Muscle of leg (tissue), 11 donors: ENCODE results near the gene FREM2. TPM values are rescaled to one million over a fixed set of nuclear protein-coding genes. Genes with fewer than 3 reads are reported as not detected.

ENCODE experiments used
- DNase-seq: peaks from one replicate; pipeline ENCODE4 v3.0.0; 2013
- H3K27ac ChIP-seq: one replicate; pipeline ENCODE4 v1.5.1; 2013; ENCODE audit warnings: mild to moderate bottlenecking, low read length, control low read depth
- H3K27me3 ChIP-seq: one replicate; pipeline ENCODE4 v1.6.1; 2013; ENCODE audit warnings: low read length; ENCODE audit not compliant: control insufficient read depth, insufficient read depth
- H3K36me3 ChIP-seq: one replicate; pipeline ENCODE4 v1.6.1; 2013; ENCODE audit warnings: low read length; ENCODE audit not compliant: control insufficient read depth, insufficient read depth
- H3K4me1 ChIP-seq: one replicate; pipeline ENCODE4 v1.6.1; 2013; ENCODE audit warnings: low read length; ENCODE audit not compliant: control insufficient read depth, insufficient read depth
- H3K4me3 ChIP-seq: one replicate; pipeline ENCODE4 v1.5.1; 2013; ENCODE audit warnings: low read length, control low read depth
- H3K9me3 ChIP-seq: replicated peaks from 2 replicates; pipeline ENCODE4 v1.6.1; 2013; ENCODE audit warnings: low read depth, low read length; ENCODE audit not compliant: control insufficient read depth
- WGBS: methylation state at CpG from one replicate; pipeline ENCODE4 v1.1.5; 2013; ENCODE audit warnings: missing lambda C conversion rate; ENCODE audit not compliant: insufficient coverage; 5-methylcytosine and 5-hydroxymethylcytosine counted together
- polyA plus RNA-seq, 8 donors: library from polyadenylated mRNA; unstranded; fragments of 120-200 nt; gene quantifications; one replicate each; pipeline versions ENCODE4 v1.2.1 to v1.2.3, GENCODE V29; 2013; ENCODE audit warnings: inconsistent platforms in 1 of 8, low replicate concordance in 1 of 8; ENCODE audit not compliant: insufficient read length in 8 of 8, insufficient read depth in 1 of 8
- total RNA-seq: library from RNA; stranded (reverse); fragments of 120-200 nt; gene quantifications from one replicate; pipeline ENCODE4 v1.2.4, GENCODE V29; 2013

The FREM2 gene
- total and polyA plus RNA-seq, 9 donors: 4.0 to 18.0 (median 8.5) TPM

DNA sequence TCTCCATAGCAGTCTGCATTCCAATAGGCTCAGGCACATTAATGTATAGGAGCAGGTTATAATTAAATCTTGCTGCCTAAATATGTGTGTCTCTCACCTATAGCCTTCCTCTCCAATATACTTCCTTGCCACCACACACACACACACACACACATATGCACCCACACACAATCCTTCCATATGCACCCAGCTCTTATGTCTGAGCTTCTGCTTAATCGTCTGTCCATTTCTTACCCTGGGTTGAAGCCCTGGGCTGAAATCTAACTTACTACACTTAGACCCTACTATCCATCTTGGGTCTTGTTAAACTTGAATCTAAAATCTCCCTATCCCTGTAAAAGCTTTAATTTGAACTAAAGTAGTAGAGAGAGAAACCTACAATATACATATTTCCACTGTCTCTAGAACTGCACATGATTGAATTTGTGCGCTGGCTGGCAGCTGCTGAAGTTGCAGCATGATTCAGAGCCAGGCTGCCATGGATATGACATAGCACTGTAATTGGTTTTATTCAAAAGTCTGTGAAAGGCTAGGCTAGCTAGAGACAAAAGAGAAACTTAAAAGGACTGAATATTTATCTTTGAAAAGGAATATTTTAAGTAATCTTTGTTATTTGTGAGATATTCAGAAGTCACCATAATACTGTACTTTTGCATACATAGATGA lies 25.7 kb upstream of the FREM2 start:
- H3K9me3 ChIP-seq: no peaks in the 10 kb centered on the region
- WGBS: no CpG with 5 or more reads among the region's 2 CpGs
- no peak overlapping the region for H3K27ac ChIP-seq
- H3K36me3 ChIP-seq: no peaks in the 10 kb centered on the region
- no peaks in the 10 kb centered on the region for H3K4me1 ChIP-seq
- no peak overlapping the region for H3K4me3 ChIP-seq
- no peaks in the 10 kb centered on the region for H3K27me3 ChIP-seq
- peak; percentile 32 for DNase-seq

DNA sequence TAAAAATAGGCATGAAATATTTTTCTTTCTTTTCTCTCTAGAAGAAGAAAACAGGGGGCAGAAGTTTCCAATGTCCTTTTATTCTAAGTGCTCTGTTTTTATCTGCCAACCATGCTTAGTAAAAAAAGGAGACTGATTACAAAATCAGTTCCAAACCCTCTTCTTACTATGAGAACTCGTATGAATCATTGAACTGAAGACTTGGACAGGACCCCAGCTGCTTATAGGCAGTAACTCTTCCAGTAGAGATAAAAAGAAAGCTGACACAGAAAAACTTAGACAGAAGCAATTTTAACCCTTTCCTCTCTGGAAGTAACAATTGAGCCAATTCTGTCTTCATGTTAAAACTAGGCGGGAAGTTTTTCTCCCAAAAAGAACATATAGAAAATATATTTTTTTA lies 24.5 kb upstream of the FREM2 start:
- WGBS: no CpG with 5 or more reads among the region's 2 CpGs
- no peaks in the 10 kb centered on the region for H3K27me3 ChIP-seq
- no peaks in the 10 kb centered on the region for H3K9me3 ChIP-seq
- DNase-seq: peak; percentile 77
- H3K27ac ChIP-seq: no peak overlapping the region
- H3K4me3 ChIP-seq: no peak overlapping the region
- H3K4me1 ChIP-seq: no peaks in the 10 kb centered on the region
- H3K36me3 ChIP-seq: no peaks in the 10 kb centered on the region

DNA sequence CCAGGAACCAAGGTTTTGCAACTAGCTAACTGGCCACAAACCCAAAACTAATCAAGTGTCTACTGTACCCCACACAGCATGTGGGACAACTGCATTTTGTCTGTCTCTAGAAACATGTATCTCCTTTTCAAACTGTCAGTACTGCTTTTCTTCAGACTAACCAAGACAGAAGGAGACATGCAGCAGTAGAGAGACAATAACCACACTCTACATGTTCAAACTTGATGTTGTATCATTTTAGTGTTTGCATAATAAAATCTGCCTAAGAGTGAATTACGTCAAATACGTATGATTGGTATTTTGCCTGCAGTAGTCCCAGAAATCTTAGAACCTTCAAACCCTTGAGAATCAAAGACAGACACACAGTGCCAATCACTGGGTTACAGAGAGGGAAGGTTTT lies 22.0 kb upstream of the FREM2 start:
- no CpG with 5 or more reads among the region's 2 CpGs for WGBS
- Histone ChIP-seq H3K27me3 (no peaks in the 10 kb centered on the region), H3K4me1 (no peaks in the 10 kb centered on the region), H3K9me3 (no peaks in the 10 kb centered on the region), H3K27ac (no peak overlapping the region), H3K36me3 (no peaks in the 10 kb centered on the region), H3K4me3 (no peak overlapping the region)
- no peak for DNase-seq

DNA sequence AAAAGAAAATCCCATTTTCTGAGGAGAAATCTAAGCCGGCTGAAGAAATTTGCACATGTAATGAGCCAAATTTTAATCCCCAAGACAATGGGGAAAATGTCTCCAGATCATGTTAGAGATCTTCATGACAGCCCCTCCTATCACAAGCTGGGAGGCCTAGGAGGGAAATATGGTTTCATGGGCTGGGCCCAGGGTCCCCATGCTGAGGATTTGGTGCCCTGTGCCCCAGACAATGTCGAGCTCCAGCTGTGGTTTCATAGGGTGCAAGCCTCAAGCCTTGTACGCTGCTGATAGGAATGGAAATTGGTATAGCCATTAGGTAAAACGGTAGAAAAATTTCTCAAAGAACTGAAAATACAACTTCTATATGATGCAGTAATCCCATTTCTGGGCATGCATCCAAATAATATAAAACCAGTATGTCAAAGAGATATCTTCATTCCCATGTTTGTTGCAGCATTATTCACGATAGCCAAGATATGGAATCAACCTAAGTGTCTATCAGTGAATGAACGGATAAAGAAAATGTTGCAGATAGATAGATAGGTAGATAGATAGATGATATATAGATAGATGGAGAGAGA lies 19.3 kb upstream of the FREM2 start:
- no peak overlapping the region for H3K4me3 ChIP-seq
- no peak overlapping the region for H3K27ac ChIP-seq
- H3K27me3 ChIP-seq: no peaks in the 10 kb centered on the region
- H3K9me3 ChIP-seq: no peaks in the 10 kb centered on the region
- DNase-seq: no peak
- H3K4me1 ChIP-seq: no peaks in the 10 kb centered on the region
- WGBS: no CpG with 5 or more reads among the region's 6 CpGs
- H3K36me3 ChIP-seq: no peaks in the 10 kb centered on the region

DNA sequence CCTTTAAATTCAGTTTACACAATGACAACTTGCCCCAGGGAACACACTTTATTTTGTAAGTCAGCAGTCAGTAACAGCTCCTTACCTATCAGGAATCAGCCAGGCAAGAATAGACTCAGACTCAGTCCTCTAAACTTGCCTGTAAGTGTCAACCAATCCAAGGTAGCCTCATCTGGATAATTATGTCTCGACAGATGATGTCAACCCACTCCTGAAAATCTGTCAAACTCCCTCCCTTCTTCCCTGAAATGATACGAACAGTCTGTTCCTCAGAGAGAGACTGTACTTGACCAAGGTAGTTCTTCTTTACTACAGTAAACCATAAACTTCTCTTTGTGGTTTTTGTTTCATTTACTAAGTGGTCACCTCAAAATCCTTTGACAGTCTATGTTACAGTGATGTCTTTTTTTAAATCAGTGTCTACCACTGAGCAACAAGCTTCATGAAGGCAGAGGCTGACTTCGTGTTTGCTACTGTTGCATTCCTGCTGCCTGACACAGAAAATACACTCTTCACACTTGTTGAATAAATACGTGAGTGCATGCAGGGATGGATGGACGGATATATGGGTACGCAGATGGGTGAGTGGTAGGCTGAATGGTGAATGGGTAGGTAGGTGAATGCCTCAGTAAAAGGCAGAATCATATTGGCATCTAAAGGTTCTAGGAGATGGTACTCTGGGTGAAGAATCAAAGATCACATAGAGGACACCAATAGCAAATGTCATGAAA lies 17.5 kb upstream of the FREM2 start:
- DNase-seq: no peak
- Histone ChIP-seq H3K4me1 (no peaks in the 10 kb centered on the region), H3K27me3 (no peaks in the 10 kb centered on the region), H3K9me3 (no peaks in the 10 kb centered on the region), H3K27ac (no peak overlapping the region), H3K36me3 (no peaks in the 10 kb centered on the region), H3K4me3 (no peak overlapping the region)
- 80% methylated on average over 3 of the region's 6 CpGs for WGBS

DNA sequence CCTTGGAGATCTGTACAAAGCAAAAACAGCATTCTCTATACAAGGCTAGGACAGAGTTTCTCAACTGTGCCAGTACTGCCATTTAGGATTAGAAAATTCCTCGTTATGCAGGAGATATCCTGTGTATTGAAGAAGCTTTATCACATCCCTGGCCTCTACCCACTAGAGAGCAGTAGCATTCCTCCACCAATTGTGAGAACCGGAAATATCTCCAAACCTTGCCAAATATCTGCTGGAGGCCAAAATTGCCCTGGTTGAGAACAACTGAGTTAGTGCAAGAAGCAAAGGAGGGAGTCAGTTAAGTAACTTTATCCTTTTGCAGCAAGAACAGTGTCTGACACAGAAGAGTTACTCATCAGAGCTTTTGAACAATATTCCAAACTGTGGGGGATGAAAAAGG lies 16.2 kb upstream of the FREM2 start:
- H3K36me3 ChIP-seq: no peaks in the 10 kb centered on the region
- no peaks in the 10 kb centered on the region for H3K9me3 ChIP-seq
- H3K27ac ChIP-seq: no peak overlapping the region
- H3K4me1 ChIP-seq: no peaks in the 10 kb centered on the region
- H3K27me3 ChIP-seq: no peaks in the 10 kb centered on the region
- no peak for DNase-seq
- no peak overlapping the region for H3K4me3 ChIP-seq
- no CpG with 5 or more reads among the region's 2 CpGs for WGBS

DNA sequence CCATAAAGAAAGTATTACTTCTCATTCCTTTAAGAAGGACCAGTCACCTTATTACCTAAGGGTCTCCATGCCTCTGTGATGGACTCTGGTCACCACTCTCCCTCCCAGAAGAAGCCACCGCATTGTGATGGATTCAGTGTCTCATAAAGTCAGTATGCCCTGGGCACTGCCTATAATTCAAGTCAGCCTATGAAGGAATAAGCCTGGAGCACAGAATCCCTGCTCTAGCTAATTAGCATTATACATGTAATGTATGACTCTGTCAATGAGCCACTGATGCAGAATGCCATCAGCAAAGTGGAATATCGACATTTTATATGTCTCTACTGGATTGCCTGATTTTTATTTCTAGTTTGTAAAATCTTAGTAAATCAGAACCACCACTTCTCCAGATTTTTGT lies 14.9 kb upstream of the FREM2 start:
- no peaks in the 10 kb centered on the region for H3K9me3 ChIP-seq
- no peaks in the 10 kb centered on the region for H3K36me3 ChIP-seq
- no CpG with 5 or more reads among the region's 2 CpGs for WGBS
- no peaks in the 10 kb centered on the region for H3K4me1 ChIP-seq
- no peak for DNase-seq
- no peaks in the 10 kb centered on the region for H3K27me3 ChIP-seq
- no peak overlapping the region for H3K27ac ChIP-seq
- H3K4me3 ChIP-seq: no peak overlapping the region

DNA sequence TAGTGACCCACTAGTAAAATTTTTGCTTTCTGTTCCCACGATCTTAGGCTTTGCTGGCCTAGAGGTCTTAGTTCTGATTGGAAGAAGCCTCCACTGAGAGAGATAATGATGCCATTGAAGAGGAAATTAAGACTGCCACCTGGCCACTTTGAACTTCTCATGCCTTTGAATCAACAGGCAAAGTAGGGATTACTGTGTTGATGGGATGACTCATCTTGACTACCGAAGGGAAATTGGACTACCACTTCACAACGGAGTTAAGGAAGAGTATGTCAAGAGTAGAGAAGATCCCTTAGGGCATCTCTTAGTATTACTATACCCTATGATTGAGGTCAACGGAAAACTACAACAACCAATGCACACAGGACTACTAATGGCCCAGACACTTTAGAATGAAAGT lies 12.7 kb upstream of the FREM2 start:
- Histone ChIP-seq H3K27ac (no peak overlapping the region), H3K4me1 (no peaks in the 10 kb centered on the region), H3K4me3 (no peak overlapping the region), H3K27me3 (no peaks in the 10 kb centered on the region), H3K9me3 (no peaks in the 10 kb centered on the region), H3K36me3 (no peaks in the 10 kb centered on the region)
- DNase-seq: no peak
- no CpG with 5 or more reads among the region's 4 CpGs for WGBS

DNA sequence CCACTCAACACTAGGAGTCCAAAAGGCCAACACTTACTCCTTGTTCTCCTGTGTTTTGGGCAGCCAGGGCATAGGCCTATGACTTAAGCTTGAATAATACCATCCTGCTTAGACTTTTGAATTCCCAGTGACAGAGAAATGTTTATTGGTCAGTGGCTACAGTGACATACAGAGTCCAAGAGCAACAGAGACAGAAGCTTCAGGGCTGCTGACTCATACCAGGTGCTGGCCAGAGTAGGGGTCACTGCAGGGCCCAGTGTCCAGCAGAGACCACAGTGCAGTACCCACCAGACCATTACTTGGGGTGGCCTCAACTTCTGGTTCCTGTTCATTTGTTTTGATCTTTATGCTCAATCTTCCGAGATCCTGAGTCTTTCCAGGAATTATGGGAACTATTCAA lies 6.0 kb upstream of the FREM2 start:
- Histone ChIP-seq H3K27ac (no peak overlapping the region), H3K36me3 (no peaks in the 10 kb centered on the region), H3K4me1 (no peaks in the 10 kb centered on the region), H3K9me3 (no peaks in the 10 kb centered on the region), H3K4me3 (no peak overlapping the region), H3K27me3 (no peaks in the 10 kb centered on the region)
- no CpG with 5 or more reads among the region's 1 CpG for WGBS
- DNase-seq: no peak

DNA sequence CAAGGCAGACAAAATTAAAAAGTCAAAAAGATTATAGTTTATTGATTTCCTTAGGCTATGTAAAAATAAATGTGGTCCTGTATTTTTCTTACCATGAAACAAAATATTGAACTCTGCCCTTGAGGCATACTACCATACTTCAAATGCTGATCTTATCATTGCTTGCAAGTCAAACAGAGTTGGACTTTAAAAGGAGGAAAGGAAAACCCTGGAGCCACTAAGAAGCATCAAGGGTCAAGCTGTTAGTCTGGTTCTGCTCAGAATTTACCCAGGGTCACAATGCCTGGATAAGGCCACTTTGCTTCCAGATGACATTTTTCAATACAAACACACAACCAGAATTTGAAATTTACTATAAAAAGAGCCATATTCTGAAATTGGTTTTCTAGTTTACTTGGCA lies 2.2 kb upstream of the FREM2 start:
- peaks cover 32% of the 10 kb centered on the region for H3K27me3 ChIP-seq

More for the DNA sequence above, 2.2 kb upstream of the FREM2 start:
- H3K27ac ChIP-seq: no peak overlapping the region
- peaks cover 2% of the 10 kb centered on the region for H3K36me3 ChIP-seq
- no peak for DNase-seq
- no peaks in the 10 kb centered on the region for H3K9me3 ChIP-seq
- H3K4me1 ChIP-seq: peaks cover 18% of the 10 kb centered on the region
- no peak overlapping the region for H3K4me3 ChIP-seq
